ENCODE results near the gene CLPSL1. TPM values are rescaled to one million over a fixed set of nuclear protein-coding genes. Genes with fewer than 3 reads are reported as not detected.
"Not testable (repeated sequence)": the region's sequence is repeated elsewhere in the genome, so short reads cannot be mapped to it uniquely, and the experiment has no call there.

CLPSL1 gene, protein sequence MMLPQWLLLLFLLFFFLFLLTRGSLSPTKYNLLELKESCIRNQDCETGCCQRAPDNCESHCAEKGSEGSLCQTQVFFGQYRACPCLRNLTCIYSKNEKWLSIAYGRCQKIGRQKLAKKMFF
- total RNA-seq = not detected

GRCh38 chr6:35780719-35781118 is at the start of gene CLPSL1:
TSS of gene CLPSL1 (plus strand) at chr6:35781019. CDS start at chr6:35781111, 92 bp downstream.
- no peak for ATAC-seq

GRCh38 chr6:35731414-35731735 is 49.4 kb upstream of the CLPSL1 start:
- ATAC-seq = peak; percentile 19

- ATAC-seq = peak; percentile 65
Observed at GRCh38 chr6:35731736-35732532, 48.9 kb upstream of the CLPSL1 start.

- peak; percentile 9 for ATAC-seq
Observed at GRCh38 chr6:35733633-35734032, 47.2 kb upstream of the CLPSL1 start.

- not testable (repeated sequence) for ATAC-seq
Observed at GRCh38 chr6:35734319-35734718, 46.5 kb upstream of the CLPSL1 start.

GRCh38 chr6:35735452-35735851 is 45.4 kb upstream of the CLPSL1 start:
- no peak for ATAC-seq

GRCh38 chr6:35736253-35736894 is 44.4 kb upstream of the CLPSL1 start:
- peak; percentile 10 for ATAC-seq

GRCh38 chr6:35736982-35737412 is 43.8 kb upstream of the CLPSL1 start, which contains the start of gene ARMC12:
TSS of gene ARMC12 (plus strand) at chr6:35737032. CDS start at chr6:35737109, 77 bp downstream.
- no peak for ATAC-seq

DNA sequence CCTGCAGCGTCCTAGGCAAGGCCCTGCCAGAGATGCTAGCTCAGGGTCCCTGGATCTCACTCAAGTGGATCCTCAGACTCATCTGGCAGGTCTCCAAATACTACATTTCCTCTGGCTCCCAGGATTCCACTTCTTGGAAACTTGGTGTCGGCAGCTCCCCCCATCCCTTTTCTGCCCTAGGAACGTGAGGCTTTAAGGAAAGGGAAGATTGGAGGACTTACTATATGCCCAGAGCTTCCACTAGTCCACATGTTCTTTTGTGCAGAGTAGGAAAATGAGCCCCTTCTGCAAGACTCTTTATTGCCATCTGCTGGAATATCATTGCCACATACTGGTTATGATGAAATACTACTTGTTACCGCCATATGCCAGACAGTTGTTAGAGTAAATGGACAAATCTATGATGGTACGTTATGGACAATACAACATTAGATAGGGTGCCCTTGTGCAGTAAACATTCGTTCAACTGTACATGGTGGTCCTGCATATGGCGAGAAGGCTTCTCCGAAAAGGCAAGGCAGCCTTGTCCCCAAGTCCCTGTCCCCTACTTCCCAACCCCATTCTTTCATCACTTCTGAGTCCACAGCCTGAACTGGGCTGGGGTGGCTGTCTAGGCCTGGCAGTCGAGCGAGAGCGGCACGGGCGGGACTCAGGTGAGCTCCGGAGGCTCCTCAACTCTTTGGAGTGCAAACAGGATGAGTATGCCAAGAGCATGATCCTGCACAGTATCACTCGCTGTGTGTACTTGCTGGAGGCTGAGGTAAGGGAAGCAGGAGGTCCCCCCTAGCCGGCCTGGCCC is 43.2 kb upstream of the CLPSL1 start:
- ATAC-seq = peak; percentile 62

- no peak for ATAC-seq
Observed at GRCh38 chr6:35739645-35740524, 40.9 kb upstream of the CLPSL1 start.

- ATAC-seq = no peak
Observed at GRCh38 chr6:35742842-35743241, 38.0 kb upstream of the CLPSL1 start.

- no peak for ATAC-seq
Observed at GRCh38 chr6:35745509-35745908, 35.3 kb upstream of the CLPSL1 start.

DNA sequence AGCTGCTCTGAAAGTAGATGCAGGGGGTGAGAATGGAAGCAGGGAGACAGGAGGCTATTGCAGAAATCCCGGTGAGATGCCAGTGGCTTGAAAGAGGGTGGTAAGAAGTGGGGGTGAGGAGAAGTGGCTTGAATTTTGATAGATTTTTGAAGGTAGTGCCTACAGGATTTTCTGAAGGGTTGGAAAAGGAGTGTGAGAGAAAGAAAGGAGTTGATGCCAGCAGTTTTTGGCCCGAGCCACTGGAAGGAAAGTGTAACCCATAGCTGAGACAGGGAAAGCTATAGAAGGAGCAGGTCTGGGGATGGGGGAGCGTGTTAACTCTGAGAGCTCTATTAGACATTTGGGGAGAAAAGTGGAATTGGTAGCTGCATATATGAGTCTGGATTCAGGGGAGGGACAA is 34.3 kb upstream of the CLPSL1 start:
- ATAC-seq = no peak

DNA sequence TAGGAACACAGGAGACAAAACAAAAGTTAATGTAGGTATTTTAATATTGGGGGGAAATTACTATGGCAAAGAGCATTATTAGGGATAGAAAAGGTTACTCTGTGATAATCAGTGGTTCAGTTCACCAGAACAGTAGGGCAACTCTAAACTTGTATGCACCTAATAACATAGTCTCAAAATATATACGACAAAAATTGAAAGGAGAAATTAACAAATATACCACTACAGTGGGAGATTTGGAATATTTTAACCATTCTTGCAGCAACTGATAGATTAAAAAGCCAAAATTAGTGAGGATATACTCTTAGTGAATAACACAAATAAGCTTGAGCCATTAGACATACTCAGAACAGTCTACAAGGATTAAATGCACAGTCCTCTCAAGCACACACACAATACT is 32.9 kb upstream of the CLPSL1 start:
- ATAC-seq = no peak

- ATAC-seq = no peak
Observed at GRCh38 chr6:35750557-35750956, 30.3 kb upstream of the CLPSL1 start.

GRCh38 chr6:35751594-35751993 is 29.2 kb upstream of the CLPSL1 start:
- no peak for ATAC-seq

DNA sequence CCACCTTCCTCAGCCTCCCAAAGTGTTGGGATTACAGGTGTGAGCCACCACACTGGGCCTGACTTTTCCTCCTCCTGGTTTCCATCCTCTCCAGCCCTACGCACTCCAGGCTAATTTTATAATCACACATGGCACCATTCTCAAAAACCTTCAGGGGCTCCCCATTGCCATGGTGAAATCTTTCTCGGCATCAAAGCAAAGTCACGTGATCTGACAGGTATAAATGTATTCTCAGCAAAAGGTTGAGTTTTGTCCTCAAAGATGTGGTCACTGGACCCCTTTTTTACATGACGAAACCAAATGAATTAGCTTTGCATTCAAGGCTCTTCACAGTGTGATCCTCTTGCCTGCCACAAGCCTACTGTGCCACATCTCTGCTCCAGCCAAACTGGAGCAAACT is 28.5 kb upstream of the CLPSL1 start:
- no peak for ATAC-seq

- ATAC-seq = peak; percentile 64
Observed at GRCh38 chr6:35754452-35755277, 26.2 kb upstream of the CLPSL1 start.

- no peak for ATAC-seq
Observed at GRCh38 chr6:35755278-35755924, 25.4 kb upstream of the CLPSL1 start.

- ATAC-seq = no peak
Observed at GRCh38 chr6:35757456-35758123, 23.2 kb upstream of the CLPSL1 start.

Data from esophagus mucosa (tissue), 1 donor.